Measurements from ENCODE around the gene PPID.
A peak's percentile ranks its signal among the peaks of the same experiment; 100 is the strongest.
"Not testable (repeated sequence)": the region's sequence is repeated elsewhere in the genome, so short reads cannot be mapped to it uniquely, and the experiment has no call there.

Gene PPID
- total RNA-seq, result 16.1 to 89.6 (median 49.4) reads per million in 9 experiments

DNA sequence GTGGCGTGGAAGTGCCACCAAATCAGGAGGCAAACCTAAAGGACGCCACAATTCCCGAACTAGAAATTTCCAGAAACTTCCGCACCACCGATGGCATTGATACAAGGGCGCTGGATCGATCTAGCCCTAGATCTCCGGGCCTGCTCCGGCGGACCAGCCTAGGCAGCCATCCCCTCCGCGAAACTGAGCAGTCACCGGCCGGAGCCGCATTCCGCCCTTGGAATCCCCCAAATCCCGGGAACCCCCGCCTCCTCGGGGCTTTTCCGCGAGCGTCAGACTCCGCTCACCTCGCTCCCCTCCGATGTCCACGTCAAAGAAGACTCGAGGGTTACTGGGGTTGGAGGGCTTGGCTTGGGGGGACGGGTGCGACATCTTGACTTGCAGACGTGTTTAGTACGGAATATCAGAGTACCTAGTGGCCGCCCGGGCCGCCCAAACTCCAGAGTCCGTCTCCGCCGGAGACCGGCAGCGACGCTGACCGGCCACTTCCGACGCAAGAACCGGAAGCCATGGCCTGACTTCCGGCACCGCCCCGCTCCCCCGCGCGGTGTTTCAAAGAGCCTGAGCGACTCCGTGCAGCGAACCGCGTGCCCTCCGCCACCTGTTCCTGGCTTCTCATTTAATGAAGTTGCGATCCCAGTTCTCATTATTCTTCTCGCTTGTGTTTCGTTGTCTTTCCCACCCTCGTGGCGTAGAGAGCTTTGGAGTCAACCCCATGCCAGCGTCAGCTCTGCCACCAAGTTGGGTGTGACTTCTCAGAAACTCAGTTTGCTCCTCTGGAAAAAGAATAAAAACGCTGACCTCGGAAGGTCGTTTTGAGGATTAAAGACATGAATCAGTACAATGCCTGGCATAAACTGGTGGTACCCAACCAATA lies at the start of gene PPID:
PPID (minus strand) TSS at position 480 of the 877 bp plus-strand sequence; CDS start at position 372, 108 bp downstream.
- H3K4me1 Mint-ChIP-seq (ENCODE audit: low read depth in 2 of 2), result peaks cover 23 to 39% of the 10 kb centered on the region in 2 donors
- peak within 1 kb of the TSS; percentile 99 for H3K27ac Mint-ChIP-seq
- peak; percentile 84 for ATAC-seq (replicated peaks)
- no peaks in the 10 kb centered on the region for H3K9me3 Mint-ChIP-seq
- peaks cover 48% of the 10 kb centered on the region for H3K36me3 Mint-ChIP-seq (ENCODE audit: insufficient read depth)
- H3K4me3 Mint-ChIP-seq, result peak within 1 kb of the TSS; percentile 99
- DNase-seq, result peak; percentile 70 to 73 (median 71)
- H3K27me3 Mint-ChIP-seq, result peaks cover 11% of the 10 kb centered on the region in 2 donors

DNA sequence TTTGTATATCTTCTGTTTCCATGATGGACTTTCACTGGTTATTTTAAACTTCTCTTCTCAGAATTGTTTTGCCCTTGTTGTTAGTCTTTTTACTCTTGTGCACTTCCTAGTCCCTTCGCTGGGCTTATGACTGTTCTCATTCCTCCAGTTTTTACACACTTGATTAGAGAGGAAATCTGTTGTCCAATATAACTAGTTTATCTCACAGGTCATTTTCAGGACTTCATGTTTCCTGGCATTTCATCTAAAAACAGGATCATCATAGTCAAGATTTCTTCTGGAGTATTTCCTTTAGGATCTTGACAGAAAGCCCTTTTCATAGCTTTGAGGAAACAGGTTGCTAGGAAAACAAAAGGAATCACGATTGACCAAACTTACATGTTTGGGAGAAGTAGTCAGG lies 48.6 kb upstream of the PPID start:
- Mint-ChIP-seq H3K27me3 (no peaks in the 10 kb centered on the region), H3K4me3 (no peak overlapping the region)

GRCh38 chr4:158770671-158771070 lies 47.5 kb upstream of the PPID start:
- H3K4me1 Mint-ChIP-seq (ENCODE audit: low read depth in 2 of 2), result peaks cover 17 to 26% of the 10 kb centered on the region in 2 donors

More for the DNA sequence above, 48.6 kb upstream of the PPID start:
- Mint-ChIP-seq H3K36me3 (ENCODE audit: insufficient read depth) (peaks cover 6% of the 10 kb centered on the region), H3K4me1 (ENCODE audit: low read depth in 2 of 2) (peaks cover 17 to 26% of the 10 kb centered on the region in 2 donors), H3K9me3 (no peaks in the 10 kb centered on the region), H3K27ac (no peak overlapping the region)
- DNase-seq (no peak), ATAC-seq (replicated peaks) (no peak)

DNA sequence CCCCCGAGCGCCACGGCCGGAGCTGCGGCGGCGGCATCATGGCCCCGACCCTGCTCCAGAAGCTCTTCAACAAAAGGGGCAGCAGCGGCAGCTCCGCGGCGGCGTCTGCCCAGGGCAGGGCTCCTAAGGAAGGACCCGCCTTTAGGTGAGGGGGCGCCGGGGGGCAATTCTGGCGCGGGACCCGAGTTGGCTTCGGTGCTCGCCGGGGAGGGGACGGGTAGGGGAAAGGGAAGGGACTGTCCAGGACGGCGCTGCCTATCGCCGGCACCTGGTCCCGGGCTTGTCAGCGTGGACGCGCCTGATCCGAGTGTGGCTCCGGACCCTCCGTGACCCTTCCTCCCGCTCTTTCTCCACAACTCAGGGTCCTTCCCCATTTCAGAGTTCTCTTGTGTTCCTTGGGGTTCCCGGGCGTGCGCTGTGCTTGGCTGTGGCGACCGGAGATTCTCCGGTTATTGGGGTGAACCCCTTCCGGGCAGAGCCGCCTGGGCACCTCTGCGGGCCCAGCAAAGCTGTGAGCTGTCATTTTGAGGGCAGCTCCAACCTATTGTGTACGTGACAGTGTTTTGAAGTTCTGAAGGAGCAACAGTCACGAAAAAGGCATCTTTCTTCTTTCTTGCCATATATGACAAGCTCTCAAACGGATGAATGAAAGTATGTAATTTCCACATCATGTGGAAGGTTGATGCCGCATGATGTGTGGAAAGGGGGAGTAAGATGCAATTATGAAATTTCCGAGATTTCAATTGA lies 46.2 kb upstream of the PPID start:
- Mint-ChIP-seq H3K4me1 (ENCODE audit: low read depth in 2 of 2) (peaks cover 11 to 21% of the 10 kb centered on the region in 2 donors), H3K27ac (peak overlapping the region; percentile 95 to 97), H3K9me3 (no peaks in the 10 kb centered on the region), H3K4me3 (peak overlapping the region; percentile 96 to 99), H3K36me3 (ENCODE audit: insufficient read depth) (peaks cover 6% of the 10 kb centered on the region), H3K27me3 (no peaks in the 10 kb centered on the region)
- DNase-seq (peak; percentile 32 to 34 (median 33)), ATAC-seq (replicated peaks) (peak; percentile 48)

More at GRCh38 chr4:158770671-158771070, 47.5 kb upstream of the PPID start:
- H3K36me3 Mint-ChIP-seq (ENCODE audit: insufficient read depth), result peaks cover 6% of the 10 kb centered on the region
- H3K27ac Mint-ChIP-seq, result no peak overlapping the region
- no peak for DNase-seq
- H3K27me3 Mint-ChIP-seq, result no peaks in the 10 kb centered on the region
- H3K4me3 Mint-ChIP-seq, result no peak overlapping the region
- ATAC-seq (replicated peaks), result no peak
- no peaks in the 10 kb centered on the region for H3K9me3 Mint-ChIP-seq

GRCh38 chr4:158768555-158769174 lies 45.5 kb upstream of the PPID start, which contains the start of gene FNIP2:
Gene FNIP2, plus strand, starts transcription at chr4:158769026. Its CDS starts 187 bp downstream, at chr4:158769213.
- Mint-ChIP-seq H3K27me3 (no peaks in the 10 kb centered on the region), H3K36me3 (ENCODE audit: insufficient read depth) (peaks cover 6% of the 10 kb centered on the region), H3K4me3 (peak within 1 kb of the TSS; percentile 96 to 99), H3K27ac (peak within 1 kb of the TSS; percentile 95 to 97), H3K4me1 (ENCODE audit: low read depth in 2 of 2) (peaks cover 11 to 21% of the 10 kb centered on the region in 2 donors), H3K9me3 (no peaks in the 10 kb centered on the region)
- ATAC-seq (replicated peaks) (peak; percentile 83), DNase-seq (peak; percentile 58 to 66 (median 60))

- H3K27me3 Mint-ChIP-seq, result peaks cover 0 to 2% of the 10 kb centered on the region in 2 donors
- peak overlapping the region; percentile 96 to 99 for H3K4me3 Mint-ChIP-seq
- peaks cover 8 to 21% of the 10 kb centered on the region in 2 donors for H3K4me1 Mint-ChIP-seq (ENCODE audit: low read depth in 2 of 2)
- ATAC-seq (replicated peaks) (no peak), DNase-seq (no peak)
- peaks cover 6% of the 10 kb centered on the region for H3K36me3 Mint-ChIP-seq (ENCODE audit: insufficient read depth)
- H3K9me3 Mint-ChIP-seq, result no peaks in the 10 kb centered on the region
- peak overlapping the region in 1 of 2 donors; percentile 83 for H3K27ac Mint-ChIP-seq
These were observed 44.3 kb upstream of the PPID start for GRCh38 chr4:158767451-158767850.

GRCh38 chr4:158766434-158767044 lies 43.3 kb upstream of the PPID start:
- Mint-ChIP-seq H3K4me3 (no peak overlapping the region), H3K27ac (peak overlapping the region in 1 of 2 donors; percentile 83), H3K4me1 (ENCODE audit: low read depth in 2 of 2) (peaks cover 7 to 19% of the 10 kb centered on the region in 2 donors), H3K36me3 (ENCODE audit: insufficient read depth) (peaks cover 6% of the 10 kb centered on the region), H3K27me3 (peaks cover 3 to 11% of the 10 kb centered on the region in 2 donors), H3K9me3 (no peaks in the 10 kb centered on the region)
- ATAC-seq (replicated peaks) (no peak), DNase-seq (no peak)

- H3K4me1 Mint-ChIP-seq (ENCODE audit: low read depth in 2 of 2), result peaks cover 0 to 6% of the 10 kb centered on the region in 2 donors
- H3K27me3 Mint-ChIP-seq, result peaks cover 20 to 37% of the 10 kb centered on the region in 2 donors
- no peaks in the 10 kb centered on the region for H3K36me3 Mint-ChIP-seq (ENCODE audit: insufficient read depth)
- H3K9me3 Mint-ChIP-seq, result no peaks in the 10 kb centered on the region
- DNase-seq, result no peak
- ATAC-seq (replicated peaks), result no peak
- H3K4me3 Mint-ChIP-seq, result no peak overlapping the region
- H3K27ac Mint-ChIP-seq, result no peak overlapping the region
These were observed 40.3 kb upstream of the PPID start for GRCh38 chr4:158763462-158763861.

GRCh38 chr4:158762553-158762952 lies 39.4 kb upstream of the PPID start:
- ATAC-seq (replicated peaks), result no peak
- H3K4me1 Mint-ChIP-seq (ENCODE audit: low read depth in 2 of 2), result peaks cover 0 to 2% of the 10 kb centered on the region in 2 donors
- H3K4me3 Mint-ChIP-seq, result no peak overlapping the region
- no peaks in the 10 kb centered on the region for H3K36me3 Mint-ChIP-seq (ENCODE audit: insufficient read depth)
- DNase-seq, result no peak
- peaks cover 27 to 46% of the 10 kb centered on the region in 2 donors for H3K27me3 Mint-ChIP-seq
- no peaks in the 10 kb centered on the region for H3K9me3 Mint-ChIP-seq
- no peak overlapping the region for H3K27ac Mint-ChIP-seq

DNA sequence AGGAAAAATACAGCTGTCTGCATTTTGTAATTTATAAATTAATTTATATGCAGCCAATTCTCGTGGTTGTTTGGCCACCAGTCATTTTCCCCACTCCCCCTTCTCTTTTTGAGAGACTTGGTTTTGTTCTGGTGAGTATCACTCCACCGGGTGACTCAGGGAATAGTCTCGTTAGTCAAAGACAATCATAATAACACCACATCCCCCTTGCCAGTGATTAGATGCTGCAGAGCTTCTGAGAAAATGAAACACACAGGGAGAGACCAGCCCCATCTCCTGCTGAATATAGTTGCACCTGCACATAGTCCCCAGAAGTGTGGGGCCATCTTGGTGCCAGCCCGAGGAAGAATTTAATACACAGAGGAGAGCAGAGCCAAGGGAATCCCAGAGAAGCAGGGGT lies 37.7 kb upstream of the PPID start:
- Mint-ChIP-seq H3K4me1 (ENCODE audit: low read depth in 2 of 2) (no peaks in the 10 kb centered on the region), H3K36me3 (ENCODE audit: insufficient read depth) (peaks cover 3% of the 10 kb centered on the region), H3K4me3 (no peak overlapping the region), H3K9me3 (no peaks in the 10 kb centered on the region), H3K27ac (no peak overlapping the region), H3K27me3 (peaks cover 42 to 63% of the 10 kb centered on the region in 2 donors)
- ATAC-seq (replicated peaks) (no peak), DNase-seq (no peak)

- not testable (repeated sequence) for DNase-seq; H3K36me3 Mint-ChIP-seq (ENCODE audit: insufficient read depth); H3K4me1 Mint-ChIP-seq (ENCODE audit: low read depth in 2 of 2); ATAC-seq (replicated peaks); H3K27ac Mint-ChIP-seq; H3K9me3 Mint-ChIP-seq; H3K4me3 Mint-ChIP-seq
- H3K27me3 Mint-ChIP-seq, result peaks cover 52 to 67% of the 10 kb centered on the region in 2 donors
These were observed 36.3 kb upstream of the PPID start for GRCh38 chr4:158759539-158759938.

GRCh38 chr4:158758703-158759102 lies 35.5 kb upstream of the PPID start:
- H3K27me3 Mint-ChIP-seq, result peaks cover 52 to 67% of the 10 kb centered on the region in 2 donors
- no peak overlapping the region for H3K27ac Mint-ChIP-seq
- H3K4me3 Mint-ChIP-seq, result no peak overlapping the region
- no peak for ATAC-seq (replicated peaks)
- DNase-seq, result no peak
- no peaks in the 10 kb centered on the region for H3K9me3 Mint-ChIP-seq
- no peaks in the 10 kb centered on the region for H3K4me1 Mint-ChIP-seq (ENCODE audit: low read depth in 2 of 2)
- H3K36me3 Mint-ChIP-seq (ENCODE audit: insufficient read depth), result peaks cover 4% of the 10 kb centered on the region

All from effector memory CD8-positive, alpha-beta T cell (primary cell).